ENCODE results near the gene PLCB1.

The PLCB1 gene

GRCh38 chr20:8492173-8492572 lies 360.1 kb downstream of the PLCB1 start:
- no peak for TF ChIP-seq POLR2A (IDR thresholded peaks at IDR 0.05; ENCODE audit: low read length)
- TF ChIP-seq GATA1 (IDR thresholded peaks at IDR 0.05; ENCODE audit: low read depth, low read length) = no peak

DNA sequence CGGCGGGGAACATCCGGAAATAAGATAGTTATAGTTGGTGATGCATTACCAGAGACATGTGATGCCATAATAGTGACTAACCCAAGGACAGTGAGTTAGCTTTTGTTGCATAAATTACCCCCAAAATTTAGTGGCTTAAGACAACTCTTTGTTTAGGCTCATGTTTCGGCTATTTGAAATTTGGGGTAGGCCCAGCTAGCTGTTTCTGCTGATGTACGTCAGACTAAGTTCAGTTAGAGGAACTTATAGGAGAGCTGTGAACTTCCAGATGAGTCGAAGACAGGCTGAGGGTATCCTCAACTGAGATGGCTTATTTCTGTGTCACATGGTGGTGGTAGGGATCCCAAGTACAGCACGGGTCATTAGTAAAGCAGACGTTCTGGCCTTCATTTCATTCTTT lies 366.5 kb downstream of the PLCB1 start:
- DNase-seq = no peak
- TF ChIP-seq POLR2A (IDR thresholded peaks at IDR 0.05; ENCODE audit: low read length) (no peak), GATA1 (IDR thresholded peaks at IDR 0.05; ENCODE audit: low read depth, low read length) (no peak)

More at GRCh38 chr20:8492173-8492572, 360.1 kb downstream of the PLCB1 start:
- DNase-seq = no peak

GRCh38 chr20:8504030-8504429 lies 372.0 kb downstream of the PLCB1 start:
- no peak for DNase-seq
- no peak for TF ChIP-seq GATA1 (IDR thresholded peaks at IDR 0.05; ENCODE audit: low read depth, low read length)
- TF ChIP-seq POLR2A (IDR thresholded peaks at IDR 0.05; ENCODE audit: low read length) = no peak

GRCh38 chr20:8505476-8506200 lies 373.6 kb downstream of the PLCB1 start:
- DNase-seq = no peak
- no peak for TF ChIP-seq POLR2A (IDR thresholded peaks at IDR 0.05; ENCODE audit: low read length)
- TF ChIP-seq GATA1 (IDR thresholded peaks at IDR 0.05; ENCODE audit: low read depth, low read length) = no peak

GRCh38 chr20:8507231-8507630 lies 375.2 kb downstream of the PLCB1 start:
- TF ChIP-seq GATA1 (IDR thresholded peaks at IDR 0.05; ENCODE audit: low read depth, low read length) = no peak
- no peak for TF ChIP-seq POLR2A (IDR thresholded peaks at IDR 0.05; ENCODE audit: low read length)
- no peak for DNase-seq

DNA sequence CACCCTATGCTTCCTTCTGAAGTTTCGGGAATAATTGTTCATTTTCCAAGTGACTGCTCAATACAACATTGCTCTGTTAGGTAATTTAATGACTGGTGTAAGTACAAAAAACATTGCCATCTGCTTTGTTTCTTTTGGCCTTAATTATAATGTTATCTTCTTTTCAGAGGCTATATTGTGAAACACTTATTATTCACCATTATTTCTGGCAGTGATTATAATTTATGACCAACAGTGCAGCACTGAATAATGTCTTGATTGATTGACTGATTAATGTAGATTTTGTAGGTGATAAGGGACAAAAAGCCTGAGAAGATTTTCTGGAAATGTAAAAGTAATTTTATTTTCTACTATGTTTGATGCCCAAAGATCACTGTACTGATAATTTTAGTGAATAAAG lies 377.7 kb downstream of the PLCB1 start:
- DNase-seq = no peak
- no peak for TF ChIP-seq GATA1 (IDR thresholded peaks at IDR 0.05; ENCODE audit: low read depth, low read length)
- TF ChIP-seq POLR2A (IDR thresholded peaks at IDR 0.05; ENCODE audit: low read length) = no peak

DNA sequence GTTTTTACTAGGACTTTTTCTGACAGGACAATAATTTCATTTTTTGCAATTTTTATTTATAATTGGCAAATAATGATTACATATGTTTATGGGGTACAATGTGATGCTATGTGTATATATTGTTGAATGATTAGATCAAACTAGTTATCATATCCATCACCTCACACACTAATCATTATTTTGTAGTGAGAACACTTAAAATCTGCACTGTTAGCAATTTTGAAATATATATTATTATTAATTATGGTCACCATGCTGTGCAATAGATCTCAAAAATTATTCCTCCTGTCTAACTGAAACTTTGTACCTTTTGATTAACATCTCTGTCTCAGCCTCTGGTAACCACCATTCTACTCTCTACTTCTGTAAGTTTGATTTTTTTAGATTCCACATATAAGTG lies 378.7 kb downstream of the PLCB1 start:
- TF ChIP-seq POLR2A (IDR thresholded peaks at IDR 0.05; ENCODE audit: low read length) = no peak
- no peak for TF ChIP-seq GATA1 (IDR thresholded peaks at IDR 0.05; ENCODE audit: low read depth, low read length)
- DNase-seq = no peak

DNA sequence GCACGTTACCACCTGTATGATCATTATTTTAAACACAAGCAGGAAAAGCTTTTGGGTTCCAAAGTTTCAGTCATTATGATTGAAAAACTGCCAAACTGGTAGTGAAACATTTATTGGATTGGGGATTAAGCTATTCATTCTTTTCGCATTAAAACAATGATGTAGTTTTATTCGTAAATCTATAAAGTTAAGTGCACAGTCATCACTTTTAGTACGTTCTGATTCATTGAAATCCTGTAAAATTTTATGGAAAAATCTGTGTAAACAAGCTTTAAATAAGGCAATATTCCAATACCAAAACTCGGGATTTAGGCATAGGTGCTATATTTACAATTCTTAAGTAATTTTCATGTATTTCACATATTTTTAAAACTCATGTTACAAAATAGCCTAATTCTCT lies 379.9 kb downstream of the PLCB1 start:
- DNase-seq = no peak
- no peak for TF ChIP-seq POLR2A (IDR thresholded peaks at IDR 0.05; ENCODE audit: low read length)
- TF ChIP-seq GATA1 (IDR thresholded peaks at IDR 0.05; ENCODE audit: low read depth, low read length) = no peak

DNA sequence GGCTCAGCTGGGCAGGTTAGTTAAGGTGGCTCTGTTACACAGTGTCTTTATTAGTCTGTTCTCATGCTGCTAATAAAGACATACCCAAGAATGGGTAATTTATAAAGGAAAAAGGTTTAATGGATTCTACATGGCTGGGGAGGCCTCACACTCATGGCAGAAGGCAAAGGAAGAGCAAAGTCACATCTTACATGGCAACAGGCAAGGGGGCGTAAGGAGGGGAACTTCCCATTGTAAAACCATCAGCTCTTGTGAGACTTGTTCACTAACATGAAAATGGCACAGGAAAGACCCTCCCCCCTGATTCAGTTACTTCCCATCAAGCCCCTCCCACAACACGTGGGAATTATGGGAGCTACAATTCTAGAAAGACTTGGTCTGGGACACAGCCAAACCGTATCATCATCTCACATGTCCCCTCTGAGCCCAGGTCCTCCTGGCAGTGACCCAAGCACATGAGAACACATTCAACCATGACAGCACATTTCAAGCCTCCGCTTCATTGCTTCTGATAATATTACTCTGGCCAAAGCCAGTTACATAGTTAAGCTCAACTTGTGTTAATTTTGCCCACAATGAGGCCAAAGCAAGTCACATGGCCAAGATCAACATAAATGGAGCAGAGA lies 383.9 kb downstream of the PLCB1 start:
- TF ChIP-seq POLR2A (IDR thresholded peaks at IDR 0.05; ENCODE audit: low read length) (no peak), GATA1 (IDR thresholded peaks at IDR 0.05; ENCODE audit: low read depth, low read length) (no peak)
- peak in 1 of 2 experiments; percentile 4 for DNase-seq

- no peak for DNase-seq
- TF ChIP-seq GATA1 (IDR thresholded peaks at IDR 0.05; ENCODE audit: low read depth, low read length) (no peak), POLR2A (IDR thresholded peaks at IDR 0.05; ENCODE audit: low read length) (no peak)
Observed at GRCh38 chr20:8518878-8519277, 386.8 kb downstream of the PLCB1 start.

DNA sequence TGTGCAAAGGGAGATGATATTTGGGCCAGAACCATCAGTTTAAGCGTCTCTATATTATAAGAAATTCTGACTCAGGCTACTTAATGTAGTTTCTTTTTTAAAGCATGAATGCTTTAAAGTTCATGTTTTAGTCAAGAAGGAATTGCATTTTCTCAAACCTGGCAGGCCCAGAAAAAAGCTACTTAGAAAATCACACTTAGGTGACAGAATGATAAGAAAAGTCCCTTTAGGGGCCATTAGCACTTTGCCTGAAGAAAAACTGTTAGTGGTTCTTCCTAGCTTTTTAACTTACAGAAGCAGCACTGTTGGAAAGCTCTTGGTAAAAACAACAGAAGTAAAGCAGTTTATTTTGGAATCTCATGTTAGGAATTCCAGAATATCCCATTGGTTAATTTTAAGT lies 387.8 kb downstream of the PLCB1 start:
- TF ChIP-seq POLR2A (IDR thresholded peaks at IDR 0.05; ENCODE audit: low read length) (no peak), GATA1 (IDR thresholded peaks at IDR 0.05; ENCODE audit: low read depth, low read length) (no peak)
- no peak for DNase-seq

DNA sequence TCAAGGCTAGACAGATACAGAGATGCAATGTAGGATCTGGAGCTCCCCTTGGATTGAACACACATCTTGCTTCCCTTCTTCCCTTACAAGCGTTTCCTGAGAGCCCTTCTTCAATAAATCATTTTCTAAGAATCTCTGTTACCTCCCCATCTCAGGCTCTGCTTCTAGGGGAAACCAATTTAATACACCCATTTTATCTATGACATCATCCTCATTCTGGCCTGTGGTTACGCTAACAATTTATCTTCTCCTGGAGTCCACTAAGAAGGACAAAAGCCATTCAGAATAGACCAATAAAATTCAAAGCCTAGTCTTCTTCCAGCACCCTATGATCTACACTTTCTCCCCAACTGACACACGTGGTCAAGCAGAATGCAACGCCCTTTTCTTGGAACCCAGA lies 390.1 kb downstream of the PLCB1 start:
- no peak for DNase-seq
- TF ChIP-seq POLR2A (IDR thresholded peaks at IDR 0.05; ENCODE audit: low read length) = no peak
- TF ChIP-seq GATA1 (IDR thresholded peaks at IDR 0.05; ENCODE audit: low read depth, low read length) = no peak

- TF ChIP-seq POLR2A (IDR thresholded peaks at IDR 0.05; ENCODE audit: low read length) (no peak), GATA1 (IDR thresholded peaks at IDR 0.05; ENCODE audit: low read depth, low read length) (no peak)
- DNase-seq = no peak
Observed at GRCh38 chr20:8523684-8524083, 391.6 kb downstream of the PLCB1 start.

DNA sequence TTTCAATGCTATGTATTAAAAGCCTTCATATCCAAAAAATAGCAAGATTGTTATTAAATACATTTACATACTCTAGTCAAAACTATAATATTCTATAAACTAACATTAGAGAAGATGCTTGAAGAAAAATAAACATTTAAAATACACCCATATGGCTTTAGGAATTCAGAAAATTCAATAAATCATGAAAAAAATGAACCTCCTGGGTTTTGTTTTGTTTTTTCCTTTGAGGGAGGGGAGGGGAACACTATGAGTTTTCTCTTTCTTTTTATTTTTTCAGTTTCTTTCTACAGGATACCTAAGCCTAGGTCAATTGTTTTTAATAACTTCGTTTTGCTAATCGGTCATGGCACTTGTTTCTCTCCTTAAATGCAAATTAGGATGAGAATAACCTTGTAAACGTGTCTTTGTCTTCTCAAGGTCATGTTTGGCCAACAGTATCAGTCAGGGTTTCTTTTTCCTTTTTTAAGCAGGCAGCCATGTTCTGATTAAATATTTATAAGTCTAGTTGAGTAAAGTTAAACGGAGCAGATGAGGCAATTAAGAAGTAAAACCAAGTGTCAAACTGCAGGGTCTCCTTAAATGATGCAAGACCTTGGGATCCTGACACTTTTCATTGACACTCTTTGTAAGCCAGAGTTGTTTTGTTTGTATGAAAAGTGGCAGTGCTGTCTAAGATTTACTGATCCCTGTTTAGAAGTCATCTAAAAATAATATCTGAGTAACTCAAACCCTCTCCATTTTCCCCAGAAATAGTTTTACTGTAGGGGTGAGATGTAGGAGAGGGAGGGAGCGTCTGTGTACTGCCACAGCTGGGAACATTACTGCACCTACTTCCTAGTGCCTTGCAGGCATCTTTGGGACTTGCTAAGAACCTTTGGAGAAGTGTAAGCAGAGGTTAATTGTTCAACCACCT lies 392.3 kb downstream of the PLCB1 start:
- DNase-seq = no peak
- TF ChIP-seq POLR2A (IDR thresholded peaks at IDR 0.05; ENCODE audit: low read length) (no peak), GATA1 (IDR thresholded peaks at IDR 0.05; ENCODE audit: low read depth, low read length) (no peak)
